HCT116 (cell line): ENCODE measurements around the gene CRYBA4. TPM values are rescaled to one million over a fixed set of nuclear protein-coding genes. Genes with fewer than 3 reads are reported as not detected.

Experiments used
- ATAC-seq: fragments of 200-7000 bp; cut with Tn5 transposase; 2 replicates; pipeline ENCODE4 v1.9.1; 2020; ENCODE audit warnings: mild to moderate bottlenecking, moderate library complexity
- BruUV-seq: library from RNA; stranded (reverse); fragments of 400-500 nt; replicated peaks from 2 replicates; lab custom pipeline; 2021; lab: Mats Ljungman, UMichigan
- CTCF ChIA-PET: fragments of 300-600 bp; sonication (Branson Sonifier 250); formaldehyde crosslinking; loops from one replicate; lab custom pipeline; 2021; ENCODE audit warnings: antibody characterized with exemption; lab: Charles Lee
- POLR2A ChIA-PET: fragments of 300-600, 350-600 bp; sonication (Branson Sonifier 250); formaldehyde crosslinking; loops from one replicate; lab custom pipeline; 2021; ENCODE audit warnings: antibody characterized with exemption; lab: Charles Lee
- RAD21 ChIA-PET, 2 experiments: fragments of 300-600 bp; sonication (Branson Sonifier 250); formaldehyde crosslinking; loops; one replicate each; lab custom pipeline; 2023; ENCODE audit warnings: low total read pairs in 2 of 2; ENCODE audit not compliant: uncharacterized antibody in 2 of 2, unreplicated experiment in 2 of 2, low non-redundant PET in 1 of 2; lab: Charles Lee
- DNase-seq: peaks from one replicate; pipeline ENCODE4 v3.0.0-alpha.2; 2010; ENCODE audit warnings: low read depth, low spot score
- H2AFZ ChIP-seq: fragments of 200-600 bp; shearing (Covaris generic), sonication (generic); 2 replicates; pipeline ENCODE4 v1.6.1; 2017; ENCODE audit warnings: low read depth, mixed run types, mixed read lengths, antibody characterized with exemption, low read length; ENCODE audit not compliant: poor library complexity, severe bottlenecking
- H3K27ac ChIP-seq: 2 replicates; pipeline ENCODE4 v1.5.1; 2012; ENCODE audit warnings: low read depth, low read length
- H3K27me3 ChIP-seq: fragments of 200-600 bp; sonication (generic); 2 replicates; pipeline ENCODE4 v1.6.1; 2016; ENCODE audit warnings: mixed run types, low read length, mixed read lengths; ENCODE audit not compliant: insufficient read depth
- H3K36me3 ChIP-seq, 2 experiments: fragments of 200-500 bp in 1 of 2; fragments of 200-600 bp in 1 of 2; sonication (Bioruptor generic) in 1 of 2; sonication (generic) in 1 of 2; 2 replicates each; pipeline versions ENCODE4 v1.5.1 to v1.6.1; 2014 to 2016; ENCODE audit warnings: low read length in 2 of 2, inconsistent platforms in 1 of 2, mixed read lengths in 1 of 2, mixed run types in 1 of 2; ENCODE audit not compliant: insufficient read depth in 2 of 2, control insufficient read depth in 1 of 2
- H3K4me1 ChIP-seq, 2 experiments: fragments of 200-600 bp in 1 of 2; sonication (generic) in 1 of 2; 2 replicates each; pipeline versions ENCODE4 v1.5.1 to v1.6.1; 2012 to 2017; ENCODE audit warnings: low read length in 2 of 2, inconsistent platforms in 1 of 2, mild to moderate bottlenecking in 1 of 2, mixed read lengths in 1 of 2, mixed run types in 1 of 2, moderate library complexity in 1 of 2; ENCODE audit not compliant: insufficient read depth in 2 of 2, control insufficient read depth in 1 of 2
- H3K4me2 ChIP-seq: fragments of 200-600 bp; sonication (generic); 2 replicates; pipeline ENCODE4 v1.6.1; 2017; ENCODE audit warnings: mixed run types, low read length, mixed read lengths
- H3K4me3 ChIP-seq, 2 experiments: fragments of 200-600 bp in 1 of 2; sonication (generic) in 1 of 2; replicated peaks in 1 of 2; 2 replicates each; pipeline ENCODE4 v1.5.1; 2011 to 2016; ENCODE audit warnings: low read length in 2 of 2, control low read depth in 1 of 2, low read depth in 1 of 2, mild to moderate bottlenecking in 1 of 2, mixed read lengths in 1 of 2, mixed run types in 1 of 2
- H3K79me2 ChIP-seq: fragments of 200-600 bp; sonication (generic); 2 replicates; pipeline ENCODE4 v1.6.1; 2017; ENCODE audit warnings: mild to moderate bottlenecking, mixed run types, low read length, moderate library complexity, mixed read lengths; ENCODE audit not compliant: insufficient read depth
- H3K9ac ChIP-seq: fragments of 200-600 bp; sonication (generic); 2 replicates; pipeline ENCODE4 v1.6.1; 2016; ENCODE audit warnings: low read length, mixed read lengths
- H3K9me2 ChIP-seq: fragments of 200-600 bp; sonication (generic), shearing (Covaris generic); 2 replicates; pipeline ENCODE4 v1.6.1; 2017; ENCODE audit warnings: mixed run types, mild to moderate bottlenecking, moderate library complexity; ENCODE audit not compliant: insufficient read depth
- H3K9me3 ChIP-seq, 2 experiments: fragments of 200-500 bp in 1 of 2; fragments of 200-600 bp in 1 of 2; sonication (Bioruptor generic) in 1 of 2; sonication (generic) in 1 of 2; 2 replicates each; pipeline ENCODE4 v1.6.1; 2014 to 2017; ENCODE audit warnings: low read length in 2 of 2, mixed read lengths in 2 of 2, inconsistent platforms in 1 of 2, low read depth in 1 of 2, mild to moderate bottlenecking in 1 of 2, mixed run types in 1 of 2, moderate library complexity in 1 of 2; ENCODE audit not compliant: control insufficient read depth in 1 of 2, insufficient read depth in 1 of 2
- H4K20me1 ChIP-seq: fragments of 200-600 bp; sonication (generic), shearing (Covaris generic); 2 replicates; pipeline ENCODE4 v1.6.1; 2017; ENCODE audit warnings: mixed run types, mild to moderate bottlenecking, moderate library complexity; ENCODE audit not compliant: insufficient read depth
- CBX3 ChIP-seq: IDR thresholded peaks from 2 replicates; pipeline ENCODE4 v1.6.1; 2012; ENCODE audit warnings: low read depth
- EGR1 ChIP-seq: IDR thresholded peaks from 2 replicates; pipeline ENCODE4 v1.6.1; 2012; ENCODE audit warnings: low read depth
- ELF1 ChIP-seq: IDR thresholded peaks from 2 replicates; pipeline ENCODE4 v1.6.1; 2012; ENCODE audit warnings: low read depth, borderline replicate concordance
- JUND ChIP-seq: IDR thresholded peaks from 2 replicates; pipeline ENCODE4 v1.6.1; 2012
- POLR2A ChIP-seq: IDR thresholded peaks from 2 replicates; pipeline ENCODE4 v1.7.0; 2011; ENCODE audit warnings: borderline replicate concordance; ENCODE audit not compliant: insufficient read depth, insufficient read length; ENCODE audit errors: extremely low read depth
- RAD21 ChIP-seq: IDR thresholded peaks from 2 replicates; pipeline ENCODE4 v1.6.1; 2012; ENCODE audit warnings: low read depth, mild to moderate bottlenecking
- SP1 ChIP-seq: IDR thresholded peaks from 2 replicates; pipeline ENCODE4 v1.6.1; 2012; ENCODE audit warnings: low read depth
- SRF ChIP-seq: IDR thresholded peaks from 2 replicates; pipeline ENCODE4 v1.6.1; 2012; ENCODE audit warnings: low read depth
- ZFX ChIP-seq: fragments of 450-650 bp; IDR thresholded peaks from 2 replicates; pipeline ENCODE4 v1.6.1; 2017
- ZNF274 ChIP-seq: fragments of 200-500 bp; sonication (Bioruptor generic); IDR thresholded peaks from 2 replicates; pipeline ENCODE4 v1.6.1; 2014; ENCODE audit warnings: mild to moderate bottlenecking, low read depth, low read length, inconsistent platforms
- intact Hi-C: fragments of 100-400 bp; cut with micrococcal nuclease; formaldehyde crosslinking; loops from 2 replicates; pipeline ENCODE4 v1.10.0; 2022
- total RNA-seq: library from RNA; stranded (reverse); gene quantifications from one replicate; pipeline ENCODE4 v1.2.1, GENCODE V29; 2021; ENCODE audit not compliant: unreplicated experiment
- TF ChIP-seq, protein P1 (sequence below), 3 experiments: fragments of 200-600 bp in 1 of 3; sonication (generic) in 1 of 3; IDR thresholded peaks in 2 of 3; conservative IDR thresholded peaks in 1 of 3; 2 replicates each; pipeline ENCODE4 v1.5.1; 2012 to 2017; ENCODE audit warnings: low read depth in 2 of 3, low read length in 2 of 3, antibody characterized with exemption in 1 of 3, borderline replicate concordance in 1 of 3, control low read depth in 1 of 3, mild to moderate bottlenecking in 1 of 3, mixed read lengths in 1 of 3, mixed run types in 1 of 3, moderate library complexity in 1 of 3; ENCODE audit not compliant: insufficient read depth in 1 of 3
- TF ChIP-seq, protein P2 (sequence below): IDR thresholded peaks from 2 replicates; pipeline ENCODE4 v1.6.1; 2012
- TF ChIP-seq, protein P3 (sequence below): IDR thresholded peaks from 2 replicates; pipeline ENCODE4 v1.6.1; 2012

CRYBA4 gene
- total RNA-seq, 1 experiment from 2014 or later, result not detected

DNA sequence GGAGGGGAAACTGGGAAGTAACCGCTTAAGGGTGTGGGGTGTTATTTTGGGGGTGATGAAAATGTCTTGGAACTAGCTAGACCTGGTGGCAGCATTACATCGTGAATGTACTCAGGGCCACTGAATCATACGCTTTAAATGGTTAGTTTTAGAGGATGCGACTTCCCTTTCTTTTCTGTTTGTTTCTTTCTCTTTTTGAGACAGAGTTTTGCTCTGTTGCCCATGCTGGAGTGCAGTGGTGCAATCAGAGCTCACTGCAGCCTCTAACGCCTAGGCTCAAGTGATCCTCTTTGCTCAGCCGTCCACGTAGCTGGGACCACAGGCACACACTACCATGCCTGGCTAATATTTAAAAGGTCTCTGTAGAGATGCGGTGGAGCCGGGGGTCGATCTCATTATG, 30.1 kb downstream of the CRYBA4 start:
- RAD21 ChIA-PET, result no interaction called here
- H3K4me1 ChIP-seq, result no peaks in the 10 kb centered on the region
- CTCF ChIA-PET, result no interaction called here
- no peaks in the 10 kb centered on the region for H3K9me2 ChIP-seq
- BruUV-seq, result no TSS peak
- POLR2A ChIA-PET, result no interaction called here
- no peak overlapping the region for H3K27ac ChIP-seq
- H3K4me2 ChIP-seq, result no peak overlapping the region
- DNase-seq, result no peak
- H3K79me2 ChIP-seq, result no peaks in the 10 kb centered on the region
- no peak overlapping the region for H3K4me3 ChIP-seq
- no peak overlapping the region for H2AFZ ChIP-seq
- no peak for ATAC-seq
- no peaks in the 10 kb centered on the region for H3K9me3 ChIP-seq
- no peak overlapping the region for H3K9ac ChIP-seq
- no peaks in the 10 kb centered on the region for H3K36me3 ChIP-seq
- peaks cover 4% of the 10 kb centered on the region; the same call in 1 of the 2 replicates for H3K27me3 ChIP-seq
- TF ChIP-seq, protein P1, sequence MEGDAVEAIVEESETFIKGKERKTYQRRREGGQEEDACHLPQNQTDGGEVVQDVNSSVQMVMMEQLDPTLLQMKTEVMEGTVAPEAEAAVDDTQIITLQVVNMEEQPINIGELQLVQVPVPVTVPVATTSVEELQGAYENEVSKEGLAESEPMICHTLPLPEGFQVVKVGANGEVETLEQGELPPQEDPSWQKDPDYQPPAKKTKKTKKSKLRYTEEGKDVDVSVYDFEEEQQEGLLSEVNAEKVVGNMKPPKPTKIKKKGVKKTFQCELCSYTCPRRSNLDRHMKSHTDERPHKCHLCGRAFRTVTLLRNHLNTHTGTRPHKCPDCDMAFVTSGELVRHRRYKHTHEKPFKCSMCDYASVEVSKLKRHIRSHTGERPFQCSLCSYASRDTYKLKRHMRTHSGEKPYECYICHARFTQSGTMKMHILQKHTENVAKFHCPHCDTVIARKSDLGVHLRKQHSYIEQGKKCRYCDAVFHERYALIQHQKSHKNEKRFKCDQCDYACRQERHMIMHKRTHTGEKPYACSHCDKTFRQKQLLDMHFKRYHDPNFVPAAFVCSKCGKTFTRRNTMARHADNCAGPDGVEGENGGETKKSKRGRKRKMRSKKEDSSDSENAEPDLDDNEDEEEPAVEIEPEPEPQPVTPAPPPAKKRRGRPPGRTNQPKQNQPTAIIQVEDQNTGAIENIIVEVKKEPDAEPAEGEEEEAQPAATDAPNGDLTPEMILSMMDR (IDR thresholded peaks at IDR 0.05 in 2 of 3, conservative IDR thresholded peaks at IDR 0.05 in 1 of 3; ENCODE audit: borderline replicate concordance in 1 of 3, insufficient read depth in 1 of 3, low read depth in 2 of 3, low read length in 2 of 3), result no peak
- TF ChIP-seq ELF1 (no peak), POLR2A (no peak), ZFX (no peak), CBX3 (no peak), RAD21 (no peak), EGR1 (no peak), JUND (no peak), ZNF274 (no peak), SP1 (no peak), SRF (no peak)
- TF ChIP-seq, protein P2, sequence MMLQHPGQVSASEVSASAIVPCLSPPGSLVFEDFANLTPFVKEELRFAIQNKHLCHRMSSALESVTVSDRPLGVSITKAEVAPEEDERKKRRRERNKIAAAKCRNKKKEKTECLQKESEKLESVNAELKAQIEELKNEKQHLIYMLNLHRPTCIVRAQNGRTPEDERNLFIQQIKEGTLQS, result no peak
- TF ChIP-seq, protein P3, sequence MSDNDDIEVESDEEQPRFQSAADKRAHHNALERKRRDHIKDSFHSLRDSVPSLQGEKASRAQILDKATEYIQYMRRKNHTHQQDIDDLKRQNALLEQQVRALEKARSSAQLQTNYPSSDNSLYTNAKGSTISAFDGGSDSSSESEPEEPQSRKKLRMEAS, result no peak
- intact Hi-C loops, result no loop called here
- H4K20me1 ChIP-seq, result no peaks in the 10 kb centered on the region
